ENCODE results near the gene CMTM4.
"Not testable (repeated sequence)": the region's sequence is repeated elsewhere in the genome, so short reads cannot be mapped to it uniquely, and the experiment has no call there.

Gene CMTM4

DNA sequence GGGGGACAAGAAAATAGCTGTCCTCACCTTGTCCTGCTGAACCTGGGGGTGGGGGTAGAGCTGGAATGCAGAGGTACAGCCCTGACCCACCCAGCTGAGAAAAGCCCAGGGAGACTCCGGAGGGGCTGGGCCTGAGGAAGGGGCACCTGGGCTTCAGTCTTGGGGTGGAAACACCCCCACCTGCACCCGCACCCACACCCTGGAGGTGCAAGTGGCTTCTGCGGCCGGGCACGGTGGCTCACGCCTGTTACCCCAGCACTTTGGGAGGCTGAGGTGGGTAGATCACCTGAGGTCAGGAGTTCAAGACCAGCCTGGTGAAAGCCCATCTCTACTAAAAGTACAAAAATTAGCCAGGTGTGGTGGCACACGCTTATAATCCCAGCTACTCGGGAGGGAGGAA is 84.6 kb downstream of the CMTM4 start:
- not testable (repeated sequence) for DNase-seq

DNA sequence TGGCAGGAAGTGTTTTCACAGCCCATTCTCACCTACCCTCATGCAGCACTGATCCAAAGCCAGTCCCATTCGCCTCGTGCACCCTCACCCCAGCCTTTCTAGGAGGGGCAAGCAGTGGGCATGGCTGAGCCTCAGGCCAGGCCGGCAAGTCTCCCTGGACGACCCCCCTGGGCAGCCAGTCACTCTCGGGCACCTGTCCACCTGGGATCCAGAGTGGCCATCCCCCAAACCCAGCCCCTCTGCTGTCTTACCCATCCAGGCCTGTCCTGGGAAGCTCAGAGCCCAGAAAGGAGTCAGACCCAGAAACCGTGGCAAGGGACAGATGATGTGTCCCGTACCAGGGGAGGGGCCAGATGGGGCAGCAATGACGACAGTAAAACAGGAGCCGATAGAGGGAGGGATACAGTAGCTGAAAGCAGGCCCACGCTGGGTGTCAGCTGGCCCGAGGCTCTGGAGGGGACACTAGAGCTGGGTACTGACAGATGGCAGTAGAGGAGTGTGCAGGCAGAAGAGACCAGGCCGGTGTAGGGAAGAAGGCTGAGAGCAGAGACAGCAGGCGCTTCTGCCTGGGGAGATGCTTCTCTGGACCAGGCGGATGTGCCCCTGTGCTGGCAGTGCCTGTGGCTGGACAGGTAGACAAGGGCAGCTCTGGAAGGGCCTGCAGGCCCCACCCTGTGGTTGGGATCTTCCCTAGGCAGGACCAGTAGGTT is 86.3 kb downstream of the CMTM4 start:
- no peak for DNase-seq

DNA sequence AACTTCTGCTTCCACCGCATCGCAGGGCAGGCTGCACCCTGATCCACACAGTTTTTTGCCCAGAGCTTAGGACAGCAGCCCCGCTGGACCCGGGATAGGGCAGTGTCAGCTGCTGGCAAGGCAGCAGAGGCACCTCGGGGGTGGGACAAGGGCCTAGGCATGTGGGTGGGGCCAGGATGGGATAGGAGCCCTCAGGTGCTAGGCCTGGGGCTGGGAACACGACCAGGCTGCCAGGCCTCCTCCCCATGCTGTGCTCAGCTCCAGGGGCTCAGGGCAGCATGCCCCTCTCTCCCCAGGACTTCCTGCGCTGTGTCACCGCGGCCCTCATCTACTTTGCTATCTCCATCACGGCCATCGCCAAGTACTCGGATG is 87.4 kb downstream of the CMTM4 start:
- no peak for DNase-seq

DNA sequence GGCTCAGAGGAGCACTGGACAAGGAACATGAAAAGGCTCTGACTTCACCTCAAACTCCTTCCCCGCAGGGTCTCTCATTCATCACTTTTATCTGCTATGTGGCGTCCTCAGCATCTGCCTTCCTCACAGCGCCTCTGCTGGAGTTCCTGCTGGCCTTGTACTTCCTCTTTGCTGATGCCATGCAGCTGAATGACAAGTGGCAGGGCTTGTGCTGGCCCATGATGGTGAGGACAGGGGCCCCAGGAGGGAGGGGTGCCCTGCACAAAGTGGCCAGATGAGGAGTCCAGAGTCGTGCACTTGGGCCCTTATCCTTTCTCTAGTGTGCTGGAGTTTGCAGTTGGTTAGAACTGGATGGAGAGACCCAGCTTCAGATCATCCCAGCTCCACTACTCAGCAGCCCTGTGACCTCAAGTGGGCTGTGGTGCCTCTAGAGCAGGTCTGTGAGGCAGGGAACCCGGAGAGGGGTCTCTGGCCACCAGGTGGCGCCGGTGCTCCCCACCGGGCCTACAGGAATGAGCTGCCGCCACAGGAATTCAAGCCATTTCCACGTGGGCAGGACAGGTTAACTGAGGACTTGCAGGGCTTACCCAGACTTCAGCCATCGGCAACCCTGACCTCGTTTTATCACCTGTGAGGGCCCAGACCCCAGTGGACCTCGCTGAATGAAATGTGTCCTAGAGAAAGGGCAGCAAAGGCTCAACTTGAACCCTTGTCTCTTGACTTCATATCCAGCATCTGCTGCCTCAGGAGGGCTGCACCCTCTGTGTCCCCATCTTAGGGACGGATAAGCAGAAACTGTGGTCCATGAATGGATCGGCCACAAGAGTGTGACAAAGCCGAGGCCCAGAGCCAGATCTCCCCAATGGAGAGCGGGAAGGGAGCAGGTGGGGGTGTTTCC is 88.1 kb downstream of the CMTM4 start:
- DNase-seq, result peak; percentile 54

DNA sequence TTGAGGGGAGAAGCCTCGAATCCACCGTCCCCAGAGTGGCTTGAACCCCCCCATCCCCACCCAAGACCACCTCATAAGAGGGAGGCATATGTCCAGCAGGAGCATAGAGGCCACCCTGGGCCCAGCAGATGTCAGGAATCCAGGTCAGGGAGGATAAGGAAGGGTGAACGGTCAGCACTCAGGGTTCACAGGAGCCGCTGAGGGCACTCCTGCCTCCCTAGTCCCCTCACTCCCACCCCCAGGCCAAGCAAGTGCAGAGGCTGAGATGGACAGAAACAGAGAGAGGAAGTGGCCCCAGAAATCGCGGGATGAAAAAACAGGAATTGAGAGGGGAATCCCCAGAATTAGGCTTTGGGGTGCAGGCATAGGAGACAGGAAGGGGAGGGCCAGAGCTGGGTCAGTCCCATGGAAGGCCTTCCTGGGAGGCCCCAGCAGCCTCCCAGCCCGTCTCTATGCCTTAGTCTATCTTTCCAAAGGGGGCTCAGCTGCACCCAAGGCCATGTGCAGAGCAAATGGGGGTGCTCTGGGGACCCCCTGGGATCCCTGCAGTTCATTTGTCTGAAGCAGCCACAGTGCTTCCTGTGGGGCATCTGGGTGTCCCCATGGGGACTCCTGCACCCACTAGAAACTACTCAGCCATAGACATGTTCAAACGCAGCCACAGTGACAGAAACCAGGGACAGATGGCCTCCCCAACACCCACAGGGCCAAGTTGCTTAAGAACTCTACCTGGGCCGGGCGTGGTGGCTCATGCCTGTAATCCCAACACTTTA is 90.4 kb downstream of the CMTM4 start:
- no peak for DNase-seq

DNA sequence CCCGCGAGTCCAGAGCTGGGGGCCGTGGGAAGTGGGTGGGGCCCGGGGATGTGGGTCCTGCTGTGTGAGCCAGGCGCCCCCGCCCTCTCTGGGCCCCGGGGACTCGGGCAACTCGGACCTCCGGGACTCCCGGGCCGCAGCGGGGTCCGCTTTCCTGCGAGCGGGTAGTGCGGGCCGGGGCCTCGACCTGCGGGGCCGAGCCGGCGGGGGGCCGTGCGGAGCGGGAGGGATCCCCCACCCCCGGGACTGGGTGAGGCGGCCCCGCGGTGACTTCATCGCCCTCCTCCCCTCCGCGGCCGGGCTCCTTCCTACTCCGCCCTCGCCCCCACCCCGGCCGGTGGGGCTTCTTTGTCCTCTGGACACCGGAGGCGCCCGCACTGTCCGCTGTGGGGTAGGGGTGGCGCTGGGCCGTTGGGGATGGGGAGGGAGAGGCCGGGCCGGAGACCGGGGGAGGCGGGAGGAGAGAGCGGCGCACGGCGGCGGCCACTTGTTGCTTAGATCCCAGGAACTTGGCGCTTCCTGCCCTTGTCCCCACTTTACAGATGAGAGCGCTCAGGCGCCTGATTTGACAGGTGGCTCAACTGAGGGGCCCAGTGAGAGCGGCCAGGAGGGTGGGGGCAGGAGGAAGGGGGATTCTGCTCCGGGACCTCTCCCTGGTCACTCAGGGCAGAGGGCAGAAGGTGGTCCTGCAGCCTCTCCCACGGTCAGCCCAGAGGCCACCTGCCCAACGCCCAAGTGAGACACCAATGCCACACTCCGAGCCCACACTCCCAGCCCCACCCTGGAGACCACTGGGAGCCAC is 91.2 kb downstream of the CMTM4 start:
- no peak for DNase-seq

GRCh38 chr16:66604376-66605176 is 92.0 kb downstream of the CMTM4 start, which contains the start of gene CMTM3:
TSS of gene CMTM3 (plus strand) at chr16:66604704. CDS start at chr16:66604806, 102 bp downstream.
- DNase-seq, result peak; percentile 38

DNA sequence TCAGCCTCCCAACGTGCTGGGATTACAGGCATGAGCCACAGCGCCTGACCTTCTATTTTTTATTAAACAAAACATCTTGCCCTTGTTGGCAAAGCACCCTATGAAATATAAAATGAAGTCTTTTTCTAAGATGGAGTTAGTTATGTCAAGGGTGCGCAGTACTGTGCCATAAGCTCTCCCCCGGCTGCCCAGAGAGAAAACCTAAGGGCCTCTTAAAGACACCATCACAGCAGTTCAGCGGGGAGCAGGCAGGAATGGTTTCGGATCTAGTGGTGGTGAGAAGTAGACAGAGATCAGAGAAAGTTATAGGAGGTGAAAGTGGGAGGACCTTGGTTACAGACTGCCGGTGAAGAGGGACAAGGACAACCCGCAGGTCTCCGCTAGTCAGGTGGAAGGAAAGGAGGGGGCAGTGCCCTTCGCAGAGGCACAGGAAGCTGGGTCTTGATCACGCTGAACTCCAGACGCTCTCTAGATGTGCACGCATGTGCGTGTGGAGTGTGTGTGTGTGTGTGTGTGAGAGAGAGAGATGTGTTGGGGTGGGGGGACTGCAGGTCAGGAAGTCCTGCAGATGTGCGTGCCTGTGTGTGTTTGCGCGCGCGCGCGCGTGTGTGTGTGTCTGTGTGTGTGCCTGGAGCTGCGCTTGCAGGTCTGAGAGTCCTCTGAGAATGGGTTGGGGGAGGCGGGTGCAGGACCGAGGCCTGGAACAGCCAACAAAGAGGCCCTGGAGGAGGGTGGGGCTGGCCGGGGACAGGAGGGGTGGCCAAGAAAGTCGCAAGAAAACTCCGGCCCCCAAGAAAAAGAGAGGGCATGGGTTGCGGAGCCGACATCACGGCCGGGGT is 92.8 kb downstream of the CMTM4 start:
- peak; percentile 60 for DNase-seq

DNA sequence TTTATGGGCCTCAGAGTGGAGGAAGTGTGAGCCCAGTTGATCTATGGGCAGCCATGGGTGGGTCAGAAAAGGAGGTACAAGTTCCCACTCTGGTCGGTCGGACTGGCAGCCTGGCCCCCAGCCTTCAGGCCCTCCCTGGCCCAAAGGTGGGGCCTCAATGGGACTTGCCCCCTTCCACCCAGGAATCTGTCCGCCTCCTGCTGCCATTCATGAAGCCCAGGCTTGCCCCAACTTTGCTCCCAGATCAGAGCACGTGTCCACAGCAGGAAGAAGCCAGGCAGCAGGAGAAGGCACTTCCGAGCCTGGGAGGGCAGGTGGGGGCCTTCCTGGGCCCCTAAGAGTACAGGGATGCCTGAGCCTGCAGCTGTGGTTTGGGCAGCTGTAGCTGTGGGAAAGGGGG is 95.1 kb downstream of the CMTM4 start:
- DNase-seq, result no peak

DNA sequence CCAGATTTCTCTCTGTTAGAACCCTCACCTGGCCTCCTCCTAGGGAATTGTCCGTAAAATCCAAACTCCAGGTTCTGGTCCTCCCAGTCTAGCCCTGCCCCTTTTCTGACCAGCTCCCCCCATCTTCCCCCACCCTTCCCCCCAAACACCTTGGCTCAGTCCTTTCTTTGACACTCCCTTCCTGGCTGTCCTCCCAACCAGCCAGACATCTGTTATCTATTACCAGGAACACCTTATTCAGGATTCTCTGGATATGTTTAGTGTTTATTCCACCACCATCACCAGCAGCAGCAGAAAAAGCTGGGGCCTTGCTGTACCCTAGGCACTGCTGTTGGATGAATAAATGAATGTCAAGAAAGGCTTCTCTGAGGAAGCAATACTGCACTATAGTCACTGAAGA is 96.1 kb downstream of the CMTM4 start:
- DNase-seq, result no peak

- no peak for DNase-seq
Observed at GRCh38 chr16:66599726-66600125, 96.8 kb downstream of the CMTM4 start.

DNA sequence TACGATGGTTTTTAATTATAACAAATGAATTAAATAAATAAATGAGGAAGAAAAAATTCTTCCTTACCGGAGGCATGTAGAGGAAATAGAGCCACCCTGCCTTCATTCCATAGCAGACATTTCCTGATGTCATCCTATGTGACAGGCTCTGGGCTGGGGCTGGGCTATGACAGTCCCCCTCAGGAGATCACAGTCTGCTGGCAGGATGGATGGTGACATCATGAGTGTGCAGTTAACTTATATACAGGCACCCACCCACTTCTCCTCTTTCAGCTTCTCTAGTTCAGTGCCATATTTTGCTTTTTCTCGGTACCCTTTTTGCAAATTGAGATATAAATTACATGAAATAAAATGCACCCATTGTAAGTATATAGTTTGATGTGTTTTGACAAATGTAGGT is 98.4 kb downstream of the CMTM4 start:
- no peak for DNase-seq

DNA sequence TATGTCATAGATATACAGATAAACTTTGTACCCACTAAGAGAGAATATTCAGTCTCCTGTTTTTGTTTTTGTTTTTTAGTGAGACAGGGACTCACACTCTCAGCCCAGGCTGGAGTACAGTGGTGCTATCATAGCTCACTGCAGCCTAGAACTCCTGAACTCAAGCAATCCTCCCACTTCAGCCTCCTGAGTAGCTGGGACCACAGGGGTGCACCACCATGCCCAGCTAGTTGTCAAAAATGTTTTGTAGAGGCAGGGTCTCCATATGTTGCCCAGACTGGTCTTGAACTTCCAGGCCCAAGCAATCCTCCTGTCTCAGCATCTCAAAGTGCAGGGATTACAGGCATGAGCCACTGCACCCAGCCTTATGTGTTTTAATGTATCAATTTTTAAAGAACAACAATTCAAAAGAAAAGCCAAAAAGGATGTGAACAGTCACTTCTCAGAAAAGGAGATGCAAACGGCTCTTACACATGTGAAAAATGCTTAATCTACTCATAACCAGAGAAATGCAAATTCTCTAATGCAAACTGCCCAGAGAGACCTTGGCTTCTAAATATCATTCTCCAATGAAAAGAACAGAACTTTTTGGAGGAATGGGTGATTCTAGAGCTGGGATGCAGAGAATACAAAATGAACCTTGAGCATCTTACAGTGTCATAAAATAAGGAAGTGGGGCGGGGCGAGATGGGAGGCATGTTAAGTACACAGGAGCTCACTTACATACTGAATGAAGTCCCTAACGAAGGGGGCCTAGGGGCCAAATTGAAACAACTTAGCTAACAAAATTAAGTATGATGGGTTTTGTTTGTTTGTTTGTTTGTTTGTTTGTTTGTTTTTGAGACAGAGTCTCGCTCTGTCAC is 99.3 kb downstream of the CMTM4 start:
- no peak for DNase-seq

DNA sequence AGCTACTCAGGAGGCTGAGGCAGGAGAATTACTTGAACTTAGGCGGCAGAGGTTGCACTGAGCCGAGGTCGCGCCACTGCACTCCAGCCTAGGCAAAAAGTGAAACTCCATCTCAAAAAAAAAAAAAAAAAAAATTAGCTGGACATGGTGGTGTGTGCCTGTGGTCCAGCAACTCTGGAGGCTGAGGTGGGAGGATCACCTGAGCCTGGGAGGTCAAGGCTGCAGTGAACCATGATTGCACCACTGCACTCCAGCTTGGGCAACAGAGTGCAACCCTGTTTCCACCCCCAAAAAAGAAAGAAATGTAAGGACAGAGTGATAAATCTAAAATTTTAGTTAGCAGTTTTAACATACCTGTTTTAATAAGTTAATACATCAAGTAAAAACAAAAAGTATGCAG is 100.0 kb downstream of the CMTM4 start:
- DNase-seq, result not testable (repeated sequence)

DNA sequence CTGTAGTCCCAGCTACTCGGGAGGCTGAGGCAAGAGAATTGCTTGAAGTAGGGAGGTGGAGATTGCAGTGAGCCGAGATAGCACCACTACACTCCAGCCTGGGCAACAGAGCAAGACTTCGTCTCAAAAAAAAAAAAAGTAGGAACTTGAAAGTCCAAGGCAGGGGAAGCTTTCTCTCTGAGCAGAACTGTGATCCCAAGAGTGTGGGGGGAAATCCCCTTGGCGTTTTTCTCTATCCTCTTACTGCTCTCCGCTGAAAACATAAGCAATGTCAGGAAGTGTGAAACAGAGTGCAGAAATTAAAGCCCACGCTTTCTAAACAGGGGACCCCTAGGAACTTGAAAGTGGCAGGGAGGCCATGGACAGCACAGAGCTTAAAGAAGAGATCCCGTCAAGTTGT is 101.8 kb downstream of the CMTM4 start:
- DNase-seq, result no peak

DNA sequence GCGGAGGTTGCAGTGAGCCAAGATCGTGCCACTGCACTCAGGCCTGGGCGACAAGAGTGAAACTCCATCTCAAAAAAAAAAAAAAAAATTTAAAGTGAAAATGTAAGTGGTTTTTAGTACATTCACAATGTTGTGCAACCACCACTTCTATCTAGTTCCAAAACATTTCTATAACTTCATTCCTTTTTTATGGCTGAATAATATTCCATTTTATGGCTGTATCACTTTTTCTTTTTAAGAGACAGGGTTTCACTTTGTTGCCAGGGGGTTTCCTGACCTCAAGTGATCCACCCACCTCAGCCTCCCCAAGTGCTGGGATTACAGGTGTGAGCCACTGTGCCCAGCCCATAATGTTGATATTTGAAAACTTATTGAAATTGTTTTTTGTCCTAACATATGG is 103.7 kb downstream of the CMTM4 start:
- DNase-seq, result no peak

GRCh38 chr16:66592241-66592640 is 104.3 kb downstream of the CMTM4 start:
- no peak for DNase-seq

GRCh38 chr16:66591018-66591417 is 105.5 kb downstream of the CMTM4 start:
- DNase-seq, result no peak

- DNase-seq, result no peak
Observed at GRCh38 chr16:66590322-66590721, 106.2 kb downstream of the CMTM4 start.
